ENCODE data around the gene SYT17.

SYT17 gene

GRCh38 chr16:19307587-19308241 lies 139.7 kb downstream of the SYT17 start:
- no peak for DNase-seq

GRCh38 chr16:19308392-19308791 lies 140.4 kb downstream of the SYT17 start:
- no peak for DNase-seq

- no peak for DNase-seq
These were observed 141.1 kb downstream of the SYT17 start for GRCh38 chr16:19309178-19309577.

GRCh38 chr16:19314718-19315425 lies 146.8 kb downstream of the SYT17 start:
- no peak for DNase-seq

GRCh38 chr16:19315889-19316433 lies 147.9 kb downstream of the SYT17 start:
- no peak for DNase-seq

- no peak for DNase-seq
These were observed 148.8 kb downstream of the SYT17 start for GRCh38 chr16:19316846-19317245.

All from activated CD4-positive, alpha-beta T cell treated with anti-CD3 and anti-CD28 coated beads, Interleukin-2, amount 50 U/mL, for 4 hours (primary cell).